ENCODE data around the gene PAX5.

Gene PAX5

DNA sequence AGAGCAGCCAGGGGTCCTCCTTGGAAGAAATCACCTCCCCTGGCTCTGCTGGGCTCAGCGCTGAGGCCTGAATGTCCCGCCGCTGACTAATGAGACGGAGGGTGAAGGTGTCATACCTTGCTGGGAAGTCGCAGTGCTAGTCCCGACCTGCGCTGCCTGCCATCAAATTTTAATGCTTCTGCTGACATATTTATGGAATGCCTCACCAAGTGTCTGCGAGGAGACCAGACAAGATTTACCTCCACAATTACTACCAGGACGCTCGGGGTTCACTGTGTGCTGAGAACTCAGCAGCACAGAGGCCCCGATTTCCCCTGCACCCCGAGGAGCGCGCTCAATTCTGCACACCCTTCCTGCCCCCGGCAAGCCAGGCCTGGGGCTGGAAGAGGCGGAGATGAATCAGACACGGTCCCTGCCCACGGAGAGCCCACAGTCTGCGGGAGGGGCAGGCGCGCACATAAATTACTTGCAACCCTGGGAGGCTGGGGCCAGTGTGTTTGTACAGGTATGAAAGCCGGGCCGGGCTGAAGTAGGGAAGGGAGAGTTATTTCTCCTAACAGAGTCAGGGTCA is 175.2 kb downstream of the PAX5 start:
- Histone ChIP-seq H3K27ac (ENCODE audit: poor library complexity, severe bottlenecking) (peak overlapping the region; percentile 83), H3K4me3 (ENCODE audit: severe bottlenecking) (no peak overlapping the region), H3K9me3 (ENCODE audit: severe bottlenecking) (no peaks in the 10 kb centered on the region), H3K4me1 (ENCODE audit: insufficient read depth, poor library complexity, severe bottlenecking) (peaks cover 17% of the 10 kb centered on the region), H3K27me3 (ENCODE audit: insufficient read depth, poor library complexity, severe bottlenecking) (no peaks in the 10 kb centered on the region), H3K36me3 (ENCODE audit: low read depth) (no peaks in the 10 kb centered on the region)
- ATAC-seq (ENCODE audit: low read depth), result peak; percentile 83
- DNase-seq (ENCODE audit: low spot score), result peak; percentile 69
- TF ChIP-seq, protein P1, sequence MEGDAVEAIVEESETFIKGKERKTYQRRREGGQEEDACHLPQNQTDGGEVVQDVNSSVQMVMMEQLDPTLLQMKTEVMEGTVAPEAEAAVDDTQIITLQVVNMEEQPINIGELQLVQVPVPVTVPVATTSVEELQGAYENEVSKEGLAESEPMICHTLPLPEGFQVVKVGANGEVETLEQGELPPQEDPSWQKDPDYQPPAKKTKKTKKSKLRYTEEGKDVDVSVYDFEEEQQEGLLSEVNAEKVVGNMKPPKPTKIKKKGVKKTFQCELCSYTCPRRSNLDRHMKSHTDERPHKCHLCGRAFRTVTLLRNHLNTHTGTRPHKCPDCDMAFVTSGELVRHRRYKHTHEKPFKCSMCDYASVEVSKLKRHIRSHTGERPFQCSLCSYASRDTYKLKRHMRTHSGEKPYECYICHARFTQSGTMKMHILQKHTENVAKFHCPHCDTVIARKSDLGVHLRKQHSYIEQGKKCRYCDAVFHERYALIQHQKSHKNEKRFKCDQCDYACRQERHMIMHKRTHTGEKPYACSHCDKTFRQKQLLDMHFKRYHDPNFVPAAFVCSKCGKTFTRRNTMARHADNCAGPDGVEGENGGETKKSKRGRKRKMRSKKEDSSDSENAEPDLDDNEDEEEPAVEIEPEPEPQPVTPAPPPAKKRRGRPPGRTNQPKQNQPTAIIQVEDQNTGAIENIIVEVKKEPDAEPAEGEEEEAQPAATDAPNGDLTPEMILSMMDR (IDR thresholded peaks at IDR 0.05; ENCODE audit: poor library complexity, severe bottlenecking), result no peak

DNA sequence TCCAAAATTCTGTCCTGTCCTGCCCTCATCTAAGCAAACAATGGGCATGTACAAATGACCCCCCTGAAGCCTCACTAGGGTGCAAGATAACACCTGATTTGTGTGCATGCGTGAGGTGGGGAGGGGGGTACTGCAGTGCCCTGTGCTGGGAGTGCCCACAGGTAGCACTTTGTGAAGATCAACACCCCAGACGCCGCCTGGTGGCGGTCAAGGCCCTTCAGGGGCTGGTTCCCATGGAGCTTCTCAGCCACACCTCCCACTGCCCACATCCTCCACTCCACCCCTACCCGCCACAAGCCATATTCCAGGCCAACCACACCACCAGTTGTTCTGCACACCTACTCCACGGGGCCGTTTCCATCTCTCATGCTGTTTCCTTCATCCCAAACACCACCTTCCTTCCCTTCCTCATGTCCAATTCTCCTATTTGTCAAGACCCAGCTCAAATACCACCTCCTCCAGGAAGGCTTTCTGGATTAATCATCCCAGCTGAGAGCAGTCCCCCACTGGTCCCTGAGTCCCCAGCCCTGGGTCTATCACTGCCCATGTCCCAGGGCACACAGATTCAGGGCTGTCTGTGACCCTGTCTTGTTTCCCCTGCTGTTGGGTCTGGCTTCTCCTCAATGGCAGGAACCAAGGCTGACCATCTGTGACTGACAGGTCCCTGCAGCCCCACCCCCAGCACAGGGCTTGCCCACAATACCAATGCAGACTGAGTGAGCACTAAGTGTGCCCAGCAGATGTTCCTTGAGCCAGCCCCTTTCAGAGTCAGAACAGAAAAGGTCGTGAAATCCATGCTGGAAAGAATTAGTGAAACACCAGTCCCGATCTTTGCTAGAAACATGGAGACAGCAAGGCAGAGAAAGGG is 178.4 kb downstream of the PAX5 start:
- ATAC-seq (ENCODE audit: low read depth), result no peak

DNA sequence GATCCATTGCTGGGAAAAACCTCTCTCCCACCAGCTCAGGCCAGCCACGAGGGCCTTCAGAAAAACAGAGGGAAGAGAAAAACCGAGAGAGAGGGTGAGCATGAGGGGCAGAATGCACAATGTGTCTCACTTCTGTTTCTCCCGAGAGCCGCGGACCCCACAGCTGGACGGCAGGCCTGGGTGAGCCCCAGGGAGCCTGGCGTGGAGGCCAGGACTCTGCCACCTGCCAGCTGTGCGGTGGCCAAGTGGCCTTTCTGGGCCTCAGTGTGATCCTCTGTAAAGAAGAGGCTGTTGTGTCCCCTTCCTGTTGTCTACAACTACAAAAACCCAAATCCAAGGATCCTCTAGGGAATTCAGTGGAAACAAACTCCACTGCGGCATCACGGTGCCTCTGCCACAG is 179.3 kb downstream of the PAX5 start:
- TF ChIP-seq, protein P1 (IDR thresholded peaks at IDR 0.05; ENCODE audit: poor library complexity, severe bottlenecking), result no peak
- no peak for ATAC-seq (ENCODE audit: low read depth)
- Histone ChIP-seq H3K27me3 (ENCODE audit: insufficient read depth, poor library complexity, severe bottlenecking) (no peaks in the 10 kb centered on the region), H3K27ac (ENCODE audit: poor library complexity, severe bottlenecking) (no peak overlapping the region), H3K4me1 (ENCODE audit: insufficient read depth, poor library complexity, severe bottlenecking) (peaks cover 13% of the 10 kb centered on the region), H3K9me3 (ENCODE audit: severe bottlenecking) (no peaks in the 10 kb centered on the region), H3K4me3 (ENCODE audit: severe bottlenecking) (no peak overlapping the region), H3K36me3 (ENCODE audit: low read depth) (no peaks in the 10 kb centered on the region)
- no peak for DNase-seq (ENCODE audit: low spot score)

More for the DNA sequence above, 178.4 kb downstream of the PAX5 start:
- H3K36me3 ChIP-seq (ENCODE audit: low read depth), result no peaks in the 10 kb centered on the region
- no peaks in the 10 kb centered on the region for H3K9me3 ChIP-seq (ENCODE audit: severe bottlenecking)
- H3K4me3 ChIP-seq (ENCODE audit: severe bottlenecking), result no peak overlapping the region
- H3K27ac ChIP-seq (ENCODE audit: poor library complexity, severe bottlenecking), result no peak overlapping the region
- no peaks in the 10 kb centered on the region for H3K27me3 ChIP-seq (ENCODE audit: insufficient read depth, poor library complexity, severe bottlenecking)
- peaks cover 17% of the 10 kb centered on the region for H3K4me1 ChIP-seq (ENCODE audit: insufficient read depth, poor library complexity, severe bottlenecking)
- DNase-seq (ENCODE audit: low spot score), result no peak
- TF ChIP-seq, protein P1 (IDR thresholded peaks at IDR 0.05; ENCODE audit: poor library complexity, severe bottlenecking), result no peak

DNA sequence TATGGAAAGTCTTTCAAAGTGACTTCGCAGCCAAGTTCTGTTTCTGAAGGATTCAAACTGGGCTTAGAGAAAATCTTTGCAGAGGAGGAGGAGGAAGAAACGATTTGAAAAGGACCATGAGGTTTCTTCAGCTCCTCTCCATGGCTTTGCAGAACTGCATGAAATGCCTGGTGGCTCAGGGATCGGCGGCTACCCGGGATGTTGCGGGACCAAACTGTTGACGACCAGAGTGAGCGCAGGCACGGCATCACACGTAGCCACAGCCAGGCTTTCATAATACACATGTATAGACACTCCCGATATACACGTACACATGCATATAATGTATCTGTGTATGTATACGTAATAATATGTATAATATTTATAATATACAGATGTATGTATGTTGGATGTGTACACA is 180.0 kb downstream of the PAX5 start:
- no peak overlapping the region for H3K4me3 ChIP-seq (ENCODE audit: severe bottlenecking)
- TF ChIP-seq, protein P1 (IDR thresholded peaks at IDR 0.05; ENCODE audit: poor library complexity, severe bottlenecking), result no peak
- H3K36me3 ChIP-seq (ENCODE audit: low read depth), result no peaks in the 10 kb centered on the region

DNA sequence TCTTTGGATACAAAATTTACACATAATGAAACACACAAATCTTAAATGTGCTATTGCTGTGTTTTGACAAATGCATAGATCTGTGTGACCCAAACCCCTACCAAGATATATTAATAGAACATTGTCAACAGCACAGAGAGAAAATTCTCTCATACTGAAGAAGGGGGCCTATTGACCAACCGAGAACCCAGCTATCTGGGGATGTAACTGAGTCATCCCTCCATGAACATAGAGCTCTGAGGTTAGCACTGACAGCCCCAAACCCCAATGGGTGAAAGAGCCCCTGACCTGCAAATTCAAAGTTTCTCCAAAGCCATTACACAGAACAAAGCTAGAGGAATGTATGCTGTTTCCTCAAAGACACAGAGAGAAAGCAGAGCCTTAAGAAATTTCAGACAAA is 180.8 kb downstream of the PAX5 start:
- Histone ChIP-seq H3K27me3 (ENCODE audit: insufficient read depth, poor library complexity, severe bottlenecking) (no peaks in the 10 kb centered on the region), H3K27ac (ENCODE audit: poor library complexity, severe bottlenecking) (no peak overlapping the region)
- TF ChIP-seq, protein P1 (IDR thresholded peaks at IDR 0.05; ENCODE audit: poor library complexity, severe bottlenecking), result no peak

More for the DNA sequence above, 180.0 kb downstream of the PAX5 start:
- DNase-seq (ENCODE audit: low spot score) (no peak), ATAC-seq (ENCODE audit: low read depth) (no peak)
- peaks cover 6% of the 10 kb centered on the region for H3K4me1 ChIP-seq (ENCODE audit: insufficient read depth, poor library complexity, severe bottlenecking)
- no peak overlapping the region for H3K27ac ChIP-seq (ENCODE audit: poor library complexity, severe bottlenecking)
- H3K27me3 ChIP-seq (ENCODE audit: insufficient read depth, poor library complexity, severe bottlenecking), result no peaks in the 10 kb centered on the region
- H3K9me3 ChIP-seq (ENCODE audit: severe bottlenecking), result no peaks in the 10 kb centered on the region

More for the DNA sequence above, 180.8 kb downstream of the PAX5 start:
- Histone ChIP-seq H3K4me1 (ENCODE audit: insufficient read depth, poor library complexity, severe bottlenecking) (no peaks in the 10 kb centered on the region), H3K4me3 (ENCODE audit: severe bottlenecking) (no peak overlapping the region), H3K36me3 (ENCODE audit: low read depth) (no peaks in the 10 kb centered on the region), H3K9me3 (ENCODE audit: severe bottlenecking) (no peaks in the 10 kb centered on the region)
- no peak for ATAC-seq (ENCODE audit: low read depth)
- no peak for DNase-seq (ENCODE audit: low spot score)

All from RWPE2 (cell line).